H1 (cell line): ENCODE data around the gene INTS1. TPM values are rescaled to one million over a fixed set of nuclear protein-coding genes. Genes with fewer than 3 reads are reported as not detected.

Experiments used
- CTCF ChIA-PET: fragments of 300-600 bp; sonication (Branson Sonifier 250); formaldehyde crosslinking; loops from one replicate; lab custom pipeline; 2021; ENCODE audit not compliant: partially characterized antibody; lab: Charles Lee
- POLR2A ChIA-PET: fragments of 300-600 bp; sonication (Branson Sonifier 250); formaldehyde crosslinking; loops from one replicate; lab custom pipeline; 2021; ENCODE audit warnings: inconsistent platforms; ENCODE audit not compliant: partially characterized antibody; lab: Charles Lee
- DNase-seq, 2 experiments: peaks; one replicate each; pipeline versions ENCODE4 v3.0.0 to v3.0.0-alpha.2; 2010 to 2022; ENCODE audit warnings: low spot score in 2 of 2, low read depth in 1 of 2, mixed read lengths in 1 of 2
- FAIRE-seq: peaks from 2 replicates; lab custom pipeline; 2011; peaks lifted over from hg19 to GRCh38; lab: Jason Lieb, UNC
- H2AFZ ChIP-seq: 2 replicates; pipeline ENCODE4 v1.8.1; 2012; ENCODE audit warnings: low read length, inconsistent platforms
- H2AK5ac ChIP-seq: 2 replicates; pipeline ENCODE4 v1.6.1; 2013; ENCODE audit warnings: low read depth, low read length
- H2BK120ac ChIP-seq: replicated peaks from 2 replicates; pipeline ENCODE3; 2013; ENCODE audit warnings: low read depth, low read length, inconsistent platforms
- H2BK12ac ChIP-seq: 2 replicates; pipeline ENCODE4 v1.6.1; 2013; ENCODE audit warnings: low read depth, low read length
- H2BK15ac ChIP-seq: 2 replicates; pipeline ENCODE4 v1.6.1; 2013; ENCODE audit warnings: low read length
- H2BK20ac ChIP-seq: 2 replicates; pipeline ENCODE4 v1.6.1; 2013; ENCODE audit warnings: low read length
- H2BK5ac ChIP-seq: 2 replicates; pipeline ENCODE4 v1.6.1; 2013; ENCODE audit warnings: low read depth, low read length
- H3K14ac ChIP-seq: 2 replicates; pipeline ENCODE4 v1.6.1; 2013; ENCODE audit warnings: inconsistent platforms; ENCODE audit not compliant: insufficient read length
- H3K18ac ChIP-seq: 2 replicates; pipeline ENCODE4 v1.6.1; 2013; ENCODE audit warnings: low read length; ENCODE audit errors: extremely low read depth
- H3K23ac ChIP-seq: 2 replicates; pipeline ENCODE4 v1.6.1; 2013; ENCODE audit warnings: inconsistent platforms; ENCODE audit not compliant: insufficient read length
- H3K23me2 ChIP-seq: 2 replicates; pipeline ENCODE4 v1.6.1; 2013; ENCODE audit warnings: low read depth, low read length
- H3K27ac ChIP-seq: 2 replicates; pipeline ENCODE4 v1.6.1; 2011; ENCODE audit warnings: low read depth, low read length, inconsistent platforms
- H3K27me3 ChIP-seq, 4 experiments: replicated peaks in 1 of 4; 1 replicate in 1 of 4; 2 replicates in 3 of 4; pipeline versions ENCODE4 v1.6.1 to v1.8.1; 2011 to 2013; ENCODE audit warnings: low read length in 3 of 4, mild to moderate bottlenecking in 3 of 4, inconsistent platforms in 2 of 4, mixed read lengths in 2 of 4, moderate library complexity in 1 of 4; ENCODE audit not compliant: control insufficient read depth in 3 of 4, insufficient read depth in 3 of 4; ENCODE audit errors: extremely low read depth in 1 of 4
- H3K36me3 ChIP-seq, 4 experiments: 2 replicates each; pipeline versions ENCODE4 v1.6.1 to v1.8.1; 2011 to 2013; ENCODE audit warnings: mild to moderate bottlenecking in 4 of 4, low read length in 3 of 4, moderate library complexity in 2 of 4, control low read depth in 1 of 4, inconsistent platforms in 1 of 4; ENCODE audit not compliant: insufficient read depth in 4 of 4, control insufficient read depth in 2 of 4
- H3K4ac ChIP-seq: replicated peaks from 2 replicates; pipeline ENCODE3; 2013; ENCODE audit warnings: low read length, low read depth, mixed read lengths, inconsistent platforms; ENCODE audit not compliant: insufficient read length
- H3K4me1 ChIP-seq, 4 experiments: replicated peaks in 1 of 4; 1 replicate in 1 of 4; 2 replicates in 3 of 4; pipeline versions ENCODE4 v1.6.1 to v1.8.1; 2011 to 2013; ENCODE audit warnings: low read length in 3 of 4, inconsistent platforms in 2 of 4, mixed read lengths in 1 of 4; ENCODE audit not compliant: insufficient read depth in 4 of 4, control insufficient read depth in 3 of 4
- H3K4me2 ChIP-seq, 2 experiments: 2 replicates each; pipeline versions ENCODE4 v1.6.1 to v1.8.1; 2011 to 2013; ENCODE audit warnings: low read depth in 2 of 2, low read length in 2 of 2, control low read depth in 1 of 2, inconsistent platforms in 1 of 2, mild to moderate bottlenecking in 1 of 2; ENCODE audit not compliant: insufficient read depth in 1 of 2
- H3K4me3 ChIP-seq, 4 experiments: fragments of 200-600, 300-600 bp in 1 of 4; sonication (generic), shearing (Covaris generic), sonication (Bioruptor Twin) in 1 of 4; 2 replicates each; pipeline versions ENCODE4 v1.5.1 to v1.8.1; 2011 to 2016; ENCODE audit warnings: low read length in 4 of 4, low read depth in 3 of 4, control low read depth in 2 of 4, inconsistent platforms in 2 of 4, mild to moderate bottlenecking in 2 of 4, mixed read lengths in 1 of 4, moderate library complexity in 1 of 4; ENCODE audit not compliant: insufficient read depth in 2 of 4; ENCODE audit errors: extremely low read depth in 1 of 4
- H3K56ac ChIP-seq: replicated peaks from 2 replicates; pipeline ENCODE3; 2013; ENCODE audit warnings: low read depth, mild to moderate bottlenecking, mixed read lengths, low read length, inconsistent platforms; ENCODE audit not compliant: insufficient read length
- H3K79me1 ChIP-seq: 2 replicates; pipeline ENCODE4 v1.6.1; 2013; ENCODE audit warnings: low read depth, low read length, control low read depth
- H3K79me2 ChIP-seq, 2 experiments: 2 replicates each; pipeline versions ENCODE4 v1.6.1 to v1.8.1; 2012 to 2013; ENCODE audit warnings: low read length in 2 of 2, mild to moderate bottlenecking in 2 of 2, inconsistent platforms in 1 of 2; ENCODE audit not compliant: insufficient read depth in 2 of 2, control insufficient read depth in 1 of 2
- H3K9ac ChIP-seq, 4 experiments: replicated peaks in 1 of 4; 1 replicate in 1 of 4; 2 replicates in 3 of 4; pipeline versions ENCODE4 v1.6.1 to v1.8.1; 2011 to 2013; ENCODE audit warnings: low read depth in 3 of 4, low read length in 3 of 4, control low read depth in 2 of 4, mild to moderate bottlenecking in 2 of 4, moderate library complexity in 2 of 4, inconsistent platforms in 1 of 4; ENCODE audit errors: extremely low read depth in 1 of 4
- H3K9me3 ChIP-seq, 2 experiments: 2 replicates each; pipeline versions ENCODE4 v1.6.1 to v1.8.1; 2012 to 2013; ENCODE audit warnings: mild to moderate bottlenecking in 2 of 2, moderate library complexity in 2 of 2, control low read depth in 1 of 2, inconsistent platforms in 1 of 2, low read depth in 1 of 2, low read length in 1 of 2, mixed read lengths in 1 of 2; ENCODE audit not compliant: insufficient read depth in 2 of 2
- H4K20me1 ChIP-seq, 2 experiments: replicated peaks in 1 of 2; 2 replicates each; pipeline versions ENCODE3 to v1.8.1; 2011 to 2013; ENCODE audit warnings: inconsistent platforms in 2 of 2, low read length in 2 of 2, mild to moderate bottlenecking in 1 of 2; ENCODE audit not compliant: insufficient read depth in 2 of 2, control insufficient read depth in 1 of 2
- H4K5ac ChIP-seq: 2 replicates; pipeline ENCODE4 v1.6.1; 2013; ENCODE audit warnings: low read length, low read depth, mixed read lengths, inconsistent platforms; ENCODE audit not compliant: insufficient read length
- H4K8ac ChIP-seq: 2 replicates; pipeline ENCODE4 v1.8.0; 2013; ENCODE audit warnings: mild to moderate bottlenecking, moderate library complexity, low read length, inconsistent platforms; ENCODE audit not compliant: insufficient read depth; ENCODE audit errors: extremely low read depth
- H4K91ac ChIP-seq: replicated peaks from 2 replicates; pipeline ENCODE3; 2013; ENCODE audit warnings: low read length, mixed read lengths, inconsistent platforms; ENCODE audit not compliant: insufficient read length
- BCL11A ChIP-seq, 2 experiments: IDR thresholded peaks; one replicate each; pipeline ENCODE4 v1.6.1; 2011; ENCODE audit warnings: low read depth in 2 of 2, low read length in 2 of 2, mild to moderate bottlenecking in 2 of 2
- GTF2F1 ChIP-seq: IDR thresholded peaks from 2 replicates; pipeline ENCODE4 v1.6.1; 2012; ENCODE audit warnings: low read depth, low read length, improper control_type of control experiment, borderline replicate concordance
- WGBS, 2 experiments: shearing (Covaris generic) in 1 of 2; methylation state at CpG; one replicate each; pipeline versions ENCODE4 v1.1.6 to v1.1.7; 2013 to 2015; ENCODE audit warnings: low lambda C conversion rate in 2 of 2, mixed read lengths in 2 of 2, inconsistent platforms in 1 of 2, low coverage in 1 of 2, missing lambda C conversion rate in 1 of 2; ENCODE audit not compliant: insufficient replicate concordance in 2 of 2, insufficient coverage in 1 of 2, insufficient read length in 1 of 2; ENCODE audit errors: extremely low coverage in 1 of 2, missing lambda C conversion rate in 1 of 2; 5-methylcytosine and 5-hydroxymethylcytosine counted together
- polyA plus RNA-seq, 7 experiments: library from polyadenylated mRNA; depleted of rRNA in 3 of 7; stranded (reverse) in 5 of 7; unstranded in 2 of 7; fragments of >200 nt in 5 of 7; fragments of 200-250 nt in 2 of 7; gene quantifications; 1 replicate in 5 of 7; 2 replicates in 1 of 7; 4 replicates in 1 of 7; pipeline versions ENCODE4 v1.2.1 to v1.2.3, GENCODE V29; 2011 to 2013; ENCODE audit warnings: missing spikeins in 2 of 7, mixed read lengths in 2 of 7
- total RNA-seq: library from RNA; stranded (reverse); fragmentation: NEBNext Ultra II Directional; extraction: Animal tissue kit (Norgen Biotek cat#: 25700); gene quantifications from 2 replicates; pipeline ENCODE4 v1.2.1, GENCODE V29; 2021
- TF ChIP-seq, protein P1 (sequence below), 3 experiments: IDR thresholded peaks; 1 replicate in 2 of 3; 2 replicates in 1 of 3; pipeline versions ENCODE4 v1.5.1 to v1.6.1; 2011; ENCODE audit warnings: low read length in 3 of 3, mild to moderate bottlenecking in 3 of 3, inconsistent platforms in 2 of 3, low read depth in 1 of 3, moderate library complexity in 1 of 3; ENCODE audit not compliant: insufficient read depth in 1 of 3; ENCODE audit errors: control extremely low read depth in 1 of 3

INTS1 gene
- total and polyA plus RNA-seq, 2 of the 8 experiments (the other 6 are each of a cell fraction or from before 2014, with no cell fraction given) = 76.9 to 104 TPM

DNA sequence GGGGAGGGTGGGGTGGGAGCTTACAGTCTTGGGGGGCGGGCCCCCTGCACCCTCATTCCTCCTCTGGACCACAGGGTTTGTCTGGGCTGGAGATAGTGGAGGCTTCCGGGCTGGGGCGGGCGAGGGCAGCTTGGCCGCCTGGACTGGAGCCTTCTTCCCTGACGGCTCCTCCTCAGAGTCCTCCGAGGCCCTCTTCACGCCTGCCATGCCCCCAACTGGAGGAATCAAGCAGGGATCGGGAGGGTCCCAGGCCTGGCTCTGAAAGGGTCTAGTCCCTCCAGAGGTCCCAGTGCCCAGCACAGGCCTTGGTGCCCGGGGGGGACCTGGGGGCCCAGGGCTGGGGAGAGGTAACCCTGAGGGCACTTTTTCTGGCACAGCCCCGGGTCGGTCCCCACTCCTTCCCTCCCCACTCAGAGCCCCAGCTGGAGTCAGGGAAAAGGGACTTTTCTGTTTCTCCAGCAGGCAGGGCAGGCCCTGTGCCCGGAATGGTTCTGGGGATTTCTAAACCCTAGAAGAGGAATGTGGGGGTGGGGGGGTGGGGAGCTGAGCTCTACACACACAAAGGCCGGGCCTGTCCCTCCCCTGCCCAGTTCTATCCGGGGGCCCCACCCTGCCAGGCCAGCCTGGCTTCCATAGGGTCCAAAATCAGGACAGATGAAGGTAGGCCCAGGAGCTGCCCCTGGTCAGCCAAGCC is 56.5 kb downstream of the INTS1 start:
- H3K23me2 ChIP-seq = no peaks in the 10 kb centered on the region
- no peaks in the 10 kb centered on the region for H4K20me1 ChIP-seq
- peak overlapping the region; percentile 71; the same call in 1 of the 2 replicates for H4K8ac ChIP-seq
- TF ChIP-seq, protein P1, sequence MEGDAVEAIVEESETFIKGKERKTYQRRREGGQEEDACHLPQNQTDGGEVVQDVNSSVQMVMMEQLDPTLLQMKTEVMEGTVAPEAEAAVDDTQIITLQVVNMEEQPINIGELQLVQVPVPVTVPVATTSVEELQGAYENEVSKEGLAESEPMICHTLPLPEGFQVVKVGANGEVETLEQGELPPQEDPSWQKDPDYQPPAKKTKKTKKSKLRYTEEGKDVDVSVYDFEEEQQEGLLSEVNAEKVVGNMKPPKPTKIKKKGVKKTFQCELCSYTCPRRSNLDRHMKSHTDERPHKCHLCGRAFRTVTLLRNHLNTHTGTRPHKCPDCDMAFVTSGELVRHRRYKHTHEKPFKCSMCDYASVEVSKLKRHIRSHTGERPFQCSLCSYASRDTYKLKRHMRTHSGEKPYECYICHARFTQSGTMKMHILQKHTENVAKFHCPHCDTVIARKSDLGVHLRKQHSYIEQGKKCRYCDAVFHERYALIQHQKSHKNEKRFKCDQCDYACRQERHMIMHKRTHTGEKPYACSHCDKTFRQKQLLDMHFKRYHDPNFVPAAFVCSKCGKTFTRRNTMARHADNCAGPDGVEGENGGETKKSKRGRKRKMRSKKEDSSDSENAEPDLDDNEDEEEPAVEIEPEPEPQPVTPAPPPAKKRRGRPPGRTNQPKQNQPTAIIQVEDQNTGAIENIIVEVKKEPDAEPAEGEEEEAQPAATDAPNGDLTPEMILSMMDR (IDR thresholded peaks at IDR 0.05; ENCODE audit: control extremely low read depth in 1 of 3, insufficient read depth in 1 of 3, low read depth in 1 of 3, low read length in 3 of 3) = no peak
- TF ChIP-seq GTF2F1 (no peak), BCL11A (IDR thresholded peaks at IDR 0.05; ENCODE audit: low read depth in 2 of 2, low read length in 2 of 2) (no peak)
- H3K4me1 ChIP-seq = no peaks in the 10 kb centered on the region; a peak in 1 of 7 replicates
- H3K56ac ChIP-seq = no peak overlapping the region
- no peak overlapping the region for H2AFZ ChIP-seq
- H2AK5ac ChIP-seq = no peak overlapping the region
- ChIA-PET CTCF (interaction anchor here (1.5 to 4.9 kb wide), 4 partner anchors 10 to 26 kb away, joined by 3 to 24 read pairs (median 6); no protein-coding TSS in a partner anchor), POLR2A (interaction anchor here (1.3 kb wide), 1 partner anchor 13 kb away, joined by 4 read pairs; no protein-coding TSS in a partner anchor)
- no peak overlapping the region for H2BK20ac ChIP-seq
- no peak for DNase-seq
- no peak overlapping the region for H4K5ac ChIP-seq
- H3K4me3 ChIP-seq = no peak overlapping the region
- H3K36me3 ChIP-seq = no peaks in the 10 kb centered on the region
- H3K9ac ChIP-seq = no peak overlapping the region
- H4K91ac ChIP-seq = no peak overlapping the region
- H2BK12ac ChIP-seq = no peak overlapping the region
- no peak overlapping the region for H3K18ac ChIP-seq
- H3K14ac ChIP-seq = no peak overlapping the region
- 91% methylated on average over 4 of the region's 15 CpGs; no CpG with 5 or more reads in 1 of the 2 experiments for WGBS, 2 experiments
- FAIRE-seq = no peak
- H2BK15ac ChIP-seq = no peak overlapping the region
- H3K79me2 ChIP-seq = no peaks in the 10 kb centered on the region
- no peak overlapping the region for H3K4me2 ChIP-seq
- H3K27me3 ChIP-seq = no peaks in the 10 kb centered on the region
- no peak overlapping the region for H2BK5ac ChIP-seq
- H3K4ac ChIP-seq = no peak overlapping the region
- no peaks in the 10 kb centered on the region for H3K79me1 ChIP-seq
- H3K9me3 ChIP-seq = no peaks in the 10 kb centered on the region
- no peak overlapping the region for H2BK120ac ChIP-seq
- no peak overlapping the region for H3K23ac ChIP-seq
- H3K27ac ChIP-seq = no peak overlapping the region
